H1 (cell line): ENCODE data around the gene CLN6. TPM values are rescaled to one million over a fixed set of nuclear protein-coding genes. Genes with fewer than 3 reads are reported as not detected.

Source experiments
- CTCF ChIA-PET: fragments of 300-600 bp; sonication (Branson Sonifier 250); formaldehyde crosslinking; loops from one replicate; lab custom pipeline; 2021; ENCODE audit not compliant: partially characterized antibody; lab: Charles Lee
- POLR2A ChIA-PET: fragments of 300-600 bp; sonication (Branson Sonifier 250); formaldehyde crosslinking; loops from one replicate; lab custom pipeline; 2021; ENCODE audit warnings: inconsistent platforms; ENCODE audit not compliant: partially characterized antibody; lab: Charles Lee
- DNase-seq, 2 experiments: peaks; one replicate each; pipeline versions ENCODE4 v3.0.0 to v3.0.0-alpha.2; 2010 to 2022; ENCODE audit warnings: low spot score in 2 of 2, low read depth in 1 of 2, mixed read lengths in 1 of 2
- FAIRE-seq: peaks from 2 replicates; lab custom pipeline; 2011; peaks lifted over from hg19 to GRCh38; lab: Jason Lieb, UNC
- H2AFZ ChIP-seq: 2 replicates; pipeline ENCODE4 v1.8.1; 2012; ENCODE audit warnings: low read length, inconsistent platforms
- H2AK5ac ChIP-seq: 2 replicates; pipeline ENCODE4 v1.6.1; 2013; ENCODE audit warnings: low read depth, low read length
- H2BK120ac ChIP-seq: replicated peaks from 2 replicates; pipeline ENCODE3; 2013; ENCODE audit warnings: low read depth, low read length, inconsistent platforms
- H2BK12ac ChIP-seq: 2 replicates; pipeline ENCODE4 v1.6.1; 2013; ENCODE audit warnings: low read depth, low read length
- H2BK15ac ChIP-seq: 2 replicates; pipeline ENCODE4 v1.6.1; 2013; ENCODE audit warnings: low read length
- H2BK20ac ChIP-seq: 2 replicates; pipeline ENCODE4 v1.6.1; 2013; ENCODE audit warnings: low read length
- H2BK5ac ChIP-seq: 2 replicates; pipeline ENCODE4 v1.6.1; 2013; ENCODE audit warnings: low read depth, low read length
- H3K14ac ChIP-seq: 2 replicates; pipeline ENCODE4 v1.6.1; 2013; ENCODE audit warnings: inconsistent platforms; ENCODE audit not compliant: insufficient read length
- H3K18ac ChIP-seq: 2 replicates; pipeline ENCODE4 v1.6.1; 2013; ENCODE audit warnings: low read length; ENCODE audit errors: extremely low read depth
- H3K23ac ChIP-seq: 2 replicates; pipeline ENCODE4 v1.6.1; 2013; ENCODE audit warnings: inconsistent platforms; ENCODE audit not compliant: insufficient read length
- H3K23me2 ChIP-seq: 2 replicates; pipeline ENCODE4 v1.6.1; 2013; ENCODE audit warnings: low read depth, low read length
- H3K27ac ChIP-seq: 2 replicates; pipeline ENCODE4 v1.6.1; 2011; ENCODE audit warnings: low read depth, low read length, inconsistent platforms
- H3K27me3 ChIP-seq, 4 experiments: replicated peaks in 1 of 4; 1 replicate in 1 of 4; 2 replicates in 3 of 4; pipeline versions ENCODE4 v1.6.1 to v1.8.1; 2011 to 2013; ENCODE audit warnings: low read length in 3 of 4, mild to moderate bottlenecking in 3 of 4, inconsistent platforms in 2 of 4, mixed read lengths in 2 of 4, moderate library complexity in 1 of 4; ENCODE audit not compliant: control insufficient read depth in 3 of 4, insufficient read depth in 3 of 4; ENCODE audit errors: extremely low read depth in 1 of 4
- H3K36me3 ChIP-seq, 4 experiments: 2 replicates each; pipeline versions ENCODE4 v1.6.1 to v1.8.1; 2011 to 2013; ENCODE audit warnings: mild to moderate bottlenecking in 4 of 4, low read length in 3 of 4, moderate library complexity in 2 of 4, control low read depth in 1 of 4, inconsistent platforms in 1 of 4; ENCODE audit not compliant: insufficient read depth in 4 of 4, control insufficient read depth in 2 of 4
- H3K4ac ChIP-seq: replicated peaks from 2 replicates; pipeline ENCODE3; 2013; ENCODE audit warnings: low read length, low read depth, mixed read lengths, inconsistent platforms; ENCODE audit not compliant: insufficient read length
- H3K4me1 ChIP-seq, 4 experiments: replicated peaks in 1 of 4; 1 replicate in 1 of 4; 2 replicates in 3 of 4; pipeline versions ENCODE4 v1.6.1 to v1.8.1; 2011 to 2013; ENCODE audit warnings: low read length in 3 of 4, inconsistent platforms in 2 of 4, mixed read lengths in 1 of 4; ENCODE audit not compliant: insufficient read depth in 4 of 4, control insufficient read depth in 3 of 4
- H3K4me2 ChIP-seq, 2 experiments: 2 replicates each; pipeline versions ENCODE4 v1.6.1 to v1.8.1; 2011 to 2013; ENCODE audit warnings: low read depth in 2 of 2, low read length in 2 of 2, control low read depth in 1 of 2, inconsistent platforms in 1 of 2, mild to moderate bottlenecking in 1 of 2; ENCODE audit not compliant: insufficient read depth in 1 of 2
- H3K4me3 ChIP-seq, 4 experiments: fragments of 200-600, 300-600 bp in 1 of 4; sonication (generic), shearing (Covaris generic), sonication (Bioruptor Twin) in 1 of 4; 2 replicates each; pipeline versions ENCODE4 v1.5.1 to v1.8.1; 2011 to 2016; ENCODE audit warnings: low read length in 4 of 4, low read depth in 3 of 4, control low read depth in 2 of 4, inconsistent platforms in 2 of 4, mild to moderate bottlenecking in 2 of 4, mixed read lengths in 1 of 4, moderate library complexity in 1 of 4; ENCODE audit not compliant: insufficient read depth in 2 of 4; ENCODE audit errors: extremely low read depth in 1 of 4
- H3K56ac ChIP-seq: replicated peaks from 2 replicates; pipeline ENCODE3; 2013; ENCODE audit warnings: low read depth, mild to moderate bottlenecking, mixed read lengths, low read length, inconsistent platforms; ENCODE audit not compliant: insufficient read length
- H3K79me1 ChIP-seq: 2 replicates; pipeline ENCODE4 v1.6.1; 2013; ENCODE audit warnings: low read depth, low read length, control low read depth
- H3K79me2 ChIP-seq, 2 experiments: 2 replicates each; pipeline versions ENCODE4 v1.6.1 to v1.8.1; 2012 to 2013; ENCODE audit warnings: low read length in 2 of 2, mild to moderate bottlenecking in 2 of 2, inconsistent platforms in 1 of 2; ENCODE audit not compliant: insufficient read depth in 2 of 2, control insufficient read depth in 1 of 2
- H3K9ac ChIP-seq, 4 experiments: replicated peaks in 1 of 4; 1 replicate in 1 of 4; 2 replicates in 3 of 4; pipeline versions ENCODE4 v1.6.1 to v1.8.1; 2011 to 2013; ENCODE audit warnings: low read depth in 3 of 4, low read length in 3 of 4, control low read depth in 2 of 4, mild to moderate bottlenecking in 2 of 4, moderate library complexity in 2 of 4, inconsistent platforms in 1 of 4; ENCODE audit errors: extremely low read depth in 1 of 4
- H3K9me3 ChIP-seq, 2 experiments: 2 replicates each; pipeline versions ENCODE4 v1.6.1 to v1.8.1; 2012 to 2013; ENCODE audit warnings: mild to moderate bottlenecking in 2 of 2, moderate library complexity in 2 of 2, control low read depth in 1 of 2, inconsistent platforms in 1 of 2, low read depth in 1 of 2, low read length in 1 of 2, mixed read lengths in 1 of 2; ENCODE audit not compliant: insufficient read depth in 2 of 2
- H4K20me1 ChIP-seq, 2 experiments: replicated peaks in 1 of 2; 2 replicates each; pipeline versions ENCODE3 to v1.8.1; 2011 to 2013; ENCODE audit warnings: inconsistent platforms in 2 of 2, low read length in 2 of 2, mild to moderate bottlenecking in 1 of 2; ENCODE audit not compliant: insufficient read depth in 2 of 2, control insufficient read depth in 1 of 2
- H4K5ac ChIP-seq: 2 replicates; pipeline ENCODE4 v1.6.1; 2013; ENCODE audit warnings: low read length, low read depth, mixed read lengths, inconsistent platforms; ENCODE audit not compliant: insufficient read length
- H4K8ac ChIP-seq: 2 replicates; pipeline ENCODE4 v1.8.0; 2013; ENCODE audit warnings: mild to moderate bottlenecking, moderate library complexity, low read length, inconsistent platforms; ENCODE audit not compliant: insufficient read depth; ENCODE audit errors: extremely low read depth
- H4K91ac ChIP-seq: replicated peaks from 2 replicates; pipeline ENCODE3; 2013; ENCODE audit warnings: low read length, mixed read lengths, inconsistent platforms; ENCODE audit not compliant: insufficient read length
- ATF3 ChIP-seq: IDR thresholded peaks from 2 replicates; pipeline ENCODE4 v1.6.1; 2011; ENCODE audit warnings: low read depth, mild to moderate bottlenecking, low read length; ENCODE audit not compliant: insufficient read depth
- BACH1 ChIP-seq: IDR thresholded peaks from 2 replicates; pipeline ENCODE4 v1.6.1; 2012; ENCODE audit warnings: low read length, improper control_type of control experiment
- CREB1 ChIP-seq: IDR thresholded peaks from 2 replicates; pipeline ENCODE4 v1.6.1; 2012; ENCODE audit warnings: inconsistent platforms
- E2F6 ChIP-seq: IDR thresholded peaks from 2 replicates; pipeline ENCODE4 v1.6.1; 2012; ENCODE audit warnings: inconsistent platforms
- FOSL1 ChIP-seq: IDR thresholded peaks from 2 replicates; pipeline ENCODE4 v1.6.1; 2011; ENCODE audit warnings: mild to moderate bottlenecking, low read depth, low read length, moderate library complexity; ENCODE audit not compliant: insufficient read depth
- HDAC2 ChIP-seq, 2 experiments: fragments of 300-600 bp in 1 of 2; sonication (generic) in 1 of 2; IDR thresholded peaks; 2 replicates each; pipeline ENCODE4 v1.6.1; 2011 to 2012; ENCODE audit warnings: low read depth in 2 of 2, low read length in 2 of 2, mild to moderate bottlenecking in 2 of 2, moderate library complexity in 2 of 2, borderline replicate concordance in 1 of 2, inconsistent platforms in 1 of 2
- HDAC6 ChIP-seq: IDR thresholded peaks from one replicate; pipeline ENCODE4 v1.7.1; 2012; ENCODE audit warnings: low read depth, mild to moderate bottlenecking, inconsistent platforms, low read length, moderate library complexity
- KDM5A ChIP-seq: fragments of 200-600 bp; IDR thresholded peaks from 2 replicates; pipeline ENCODE4 v1.7.1; 2012; ENCODE audit warnings: mild to moderate bottlenecking, low read length, inconsistent platforms, mixed read lengths
- PHF8 ChIP-seq: fragments of 200-600 bp; sonication (generic); conservative IDR thresholded peaks from 2 replicates; pipeline ENCODE4 v1.7.1; 2012; ENCODE audit warnings: low read depth, mild to moderate bottlenecking, inconsistent platforms, low read length, moderate library complexity
- WGBS, 2 experiments: shearing (Covaris generic) in 1 of 2; methylation state at CpG; one replicate each; pipeline versions ENCODE4 v1.1.6 to v1.1.7; 2013 to 2015; ENCODE audit warnings: low lambda C conversion rate in 2 of 2, mixed read lengths in 2 of 2, inconsistent platforms in 1 of 2, low coverage in 1 of 2, missing lambda C conversion rate in 1 of 2; ENCODE audit not compliant: insufficient replicate concordance in 2 of 2, insufficient coverage in 1 of 2, insufficient read length in 1 of 2; ENCODE audit errors: extremely low coverage in 1 of 2, missing lambda C conversion rate in 1 of 2; 5-methylcytosine and 5-hydroxymethylcytosine counted together
- polyA plus RNA-seq, 7 experiments: library from polyadenylated mRNA; depleted of rRNA in 3 of 7; stranded (reverse) in 5 of 7; unstranded in 2 of 7; fragments of >200 nt in 5 of 7; fragments of 200-250 nt in 2 of 7; gene quantifications; 1 replicate in 5 of 7; 2 replicates in 1 of 7; 4 replicates in 1 of 7; pipeline versions ENCODE4 v1.2.1 to v1.2.3, GENCODE V29; 2011 to 2013; ENCODE audit warnings: missing spikeins in 2 of 7, mixed read lengths in 2 of 7
- total RNA-seq: library from RNA; stranded (reverse); fragmentation: NEBNext Ultra II Directional; extraction: Animal tissue kit (Norgen Biotek cat#: 25700); gene quantifications from 2 replicates; pipeline ENCODE4 v1.2.1, GENCODE V29; 2021

The CLN6 gene
- total and polyA plus RNA-seq, 2 of the 8 experiments (the other 6 are each of a cell fraction or from before 2014, with no cell fraction given): 60.0 to 137 TPM

GRCh38 chr15:68228143-68228970 is 1.2 kb downstream of the CLN6 start:
- 0 out of 2 replicates have a peak overlapping the region, but pooled peaks have one; percentile 90 for H3K27ac ChIP-seq
- H2AK5ac ChIP-seq: peak overlapping the region; percentile 5; the same call in 1 of the 2 replicates
- peaks cover 4 to 8% of the 10 kb centered on the region in 2 experiments for H4K20me1 ChIP-seq
- H3K79me2 ChIP-seq: peaks cover 25 to 56% of the 10 kb centered on the region in 2 experiments
- H2BK15ac ChIP-seq: no peak overlapping the region
- POLR2A ChIA-PET: interaction anchor here (0.7 to 4.6 kb wide), 19 partner anchors 11 to 388 kb away, joined by 3 to 38 read pairs (median 4); partner anchors contain the start of gene FEM1B
- peak overlapping the region; percentile 44 for H3K56ac ChIP-seq
- CTCF ChIA-PET: interaction anchor here (1.4 to 3.9 kb wide), 5 partner anchors 10 to 77 kb away, joined by 3 to 20 read pairs (median 11); no protein-coding TSS in a partner anchor
- H3K4ac ChIP-seq: no peak overlapping the region
- no peak overlapping the region for H2BK120ac ChIP-seq
- 48% methylated on average over 25 of the region's 25 CpGs; no CpG with 5 or more reads in 1 of the 2 experiments for WGBS, 2 experiments
- H2BK12ac ChIP-seq: no peak overlapping the region
- peaks cover 0 to 2% (median 0%) of the 10 kb centered on the region in 4 experiments; a peak in 1 of 7 replicates for H3K27me3 ChIP-seq
- H4K91ac ChIP-seq: no peak overlapping the region
- H3K14ac ChIP-seq: no peak overlapping the region
- no peak overlapping the region for H4K5ac ChIP-seq
- H3K4me3 ChIP-seq: peak overlapping the region; percentile 51 to 92 (median 78)
- peaks cover 7 to 17% (median 11%) of the 10 kb centered on the region in 4 experiments for H3K4me1 ChIP-seq
- peak overlapping the region; percentile 98; the same call in 1 of the 2 replicates for H4K8ac ChIP-seq
- peaks cover 23% of the 10 kb centered on the region for H3K79me1 ChIP-seq
- no peak overlapping the region for H2BK20ac ChIP-seq
- DNase-seq (no peak), FAIRE-seq (no peak)
- H3K4me2 ChIP-seq: peak overlapping the region; percentile 97
- 0 out of 2 replicates have a peak overlapping the region, but pooled peaks have one; percentile 15 for H2BK5ac ChIP-seq
- peak overlapping the region; percentile 56 to 95 (median 82) for H3K9ac ChIP-seq
- H2AFZ ChIP-seq: no peak overlapping the region
- H3K36me3 ChIP-seq: peaks cover 0 to 2% (median under 1%) of the 10 kb centered on the region in 4 experiments; a peak in 3 of 8 replicates
- H3K9me3 ChIP-seq: no peaks in the 10 kb centered on the region; a peak in 1 of 4 replicates
- H3K23ac ChIP-seq: no peak overlapping the region
- H3K18ac ChIP-seq: peak overlapping the region; percentile 17; the same call in 1 of the 2 replicates
- H3K23me2 ChIP-seq: peaks cover 13% of the 10 kb centered on the region
- TF ChIP-seq CREB1: no peak
- TF ChIP-seq BACH1: no peak
- no peak for TF ChIP-seq PHF8
- TF ChIP-seq HDAC2 (IDR thresholded peaks at IDR 0.05; ENCODE audit: borderline replicate concordance in 1 of 2, low read depth in 2 of 2, low read length in 2 of 2): no peak
- TF ChIP-seq FOSL1: no peak
- no peak for TF ChIP-seq ATF3
- no peak for TF ChIP-seq KDM5A
- no peak for TF ChIP-seq HDAC6
- TF ChIP-seq E2F6: no peak
